ENCODE results near the gene SCFD1.
"Not testable (repeated sequence)": the region's sequence is repeated elsewhere in the genome, so short reads cannot be mapped to it uniquely, and the experiment has no call there.

Gene SCFD1, protein sequence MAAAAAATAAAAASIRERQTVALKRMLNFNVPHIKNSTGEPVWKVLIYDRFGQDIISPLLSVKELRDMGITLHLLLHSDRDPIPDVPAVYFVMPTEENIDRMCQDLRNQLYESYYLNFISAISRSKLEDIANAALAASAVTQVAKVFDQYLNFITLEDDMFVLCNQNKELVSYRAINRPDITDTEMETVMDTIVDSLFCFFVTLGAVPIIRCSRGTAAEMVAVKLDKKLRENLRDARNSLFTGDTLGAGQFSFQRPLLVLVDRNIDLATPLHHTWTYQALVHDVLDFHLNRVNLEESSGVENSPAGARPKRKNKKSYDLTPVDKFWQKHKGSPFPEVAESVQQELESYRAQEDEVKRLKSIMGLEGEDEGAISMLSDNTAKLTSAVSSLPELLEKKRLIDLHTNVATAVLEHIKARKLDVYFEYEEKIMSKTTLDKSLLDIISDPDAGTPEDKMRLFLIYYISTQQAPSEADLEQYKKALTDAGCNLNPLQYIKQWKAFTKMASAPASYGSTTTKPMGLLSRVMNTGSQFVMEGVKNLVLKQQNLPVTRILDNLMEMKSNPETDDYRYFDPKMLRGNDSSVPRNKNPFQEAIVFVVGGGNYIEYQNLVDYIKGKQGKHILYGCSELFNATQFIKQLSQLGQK

DNA sequence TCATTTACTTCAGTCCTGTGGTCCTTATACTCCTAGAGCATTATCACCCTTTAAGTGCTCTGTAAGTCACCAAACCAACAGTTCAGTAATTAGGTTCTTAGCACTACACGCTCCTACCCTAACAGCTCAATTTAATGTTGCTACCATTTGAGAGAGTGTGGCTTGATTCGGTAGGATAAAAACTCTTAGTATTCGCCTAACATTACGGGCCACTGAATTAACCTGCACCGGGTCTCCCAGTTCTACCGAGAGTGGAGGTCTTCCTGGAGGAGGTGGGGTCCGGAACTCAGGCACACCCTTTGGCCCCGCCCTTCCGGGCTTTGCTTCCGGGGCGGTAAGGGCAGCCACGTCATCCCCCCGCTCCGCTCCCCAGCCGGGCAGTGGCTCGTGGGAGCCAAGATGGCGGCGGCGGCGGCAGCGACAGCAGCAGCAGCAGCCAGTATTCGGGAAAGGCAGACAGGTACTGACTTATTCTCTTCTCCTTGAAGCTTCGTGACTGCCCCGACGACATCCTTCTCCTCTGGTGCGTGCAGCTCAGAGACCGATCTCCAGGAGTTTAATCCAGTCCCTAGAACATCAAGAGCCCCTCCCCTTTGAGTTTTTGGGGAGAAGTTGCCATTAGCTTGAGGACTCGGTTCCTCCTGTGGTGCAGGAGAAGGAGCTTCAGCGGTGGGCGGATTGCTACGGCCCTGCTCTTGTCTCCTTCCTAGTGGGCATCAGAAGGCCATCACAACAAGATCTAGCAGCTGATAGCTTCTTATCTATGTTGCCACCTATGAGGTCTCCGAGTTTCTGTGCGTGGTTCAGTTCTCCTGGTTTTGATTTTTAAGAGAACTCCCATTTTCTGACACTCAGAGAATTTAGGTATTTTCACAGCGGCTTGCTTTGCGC is at the start of gene SCFD1:
TSS of gene SCFD1 (plus strand) at position 380 of the 891 bp plus-strand sequence. CDS start at position 400, 20 bp downstream.
- peak; percentile 78 for DNase-seq (ENCODE audit: low read depth, low spot score)

DNA sequence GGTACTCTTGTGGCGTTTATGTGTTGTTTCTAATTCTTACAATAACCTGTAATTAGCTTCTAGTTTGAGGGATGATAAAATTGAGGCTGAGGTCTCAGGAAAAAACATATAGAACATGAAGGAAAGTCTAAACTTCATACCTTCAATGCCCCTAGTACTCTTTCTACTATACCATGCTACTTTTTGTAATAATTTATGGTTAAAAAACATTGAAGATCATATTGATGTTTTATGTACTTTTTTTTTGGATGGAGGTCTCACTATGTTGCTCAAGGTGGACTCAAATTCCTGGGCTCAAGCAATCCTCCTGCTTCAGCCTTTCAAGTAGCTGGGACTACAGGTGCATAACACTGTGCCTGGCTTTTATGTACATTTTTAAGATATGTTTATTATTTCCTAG is 49.3 kb upstream of the SCFD1 start:
- DNase-seq (ENCODE audit: low read depth, low spot score) = no peak

DNA sequence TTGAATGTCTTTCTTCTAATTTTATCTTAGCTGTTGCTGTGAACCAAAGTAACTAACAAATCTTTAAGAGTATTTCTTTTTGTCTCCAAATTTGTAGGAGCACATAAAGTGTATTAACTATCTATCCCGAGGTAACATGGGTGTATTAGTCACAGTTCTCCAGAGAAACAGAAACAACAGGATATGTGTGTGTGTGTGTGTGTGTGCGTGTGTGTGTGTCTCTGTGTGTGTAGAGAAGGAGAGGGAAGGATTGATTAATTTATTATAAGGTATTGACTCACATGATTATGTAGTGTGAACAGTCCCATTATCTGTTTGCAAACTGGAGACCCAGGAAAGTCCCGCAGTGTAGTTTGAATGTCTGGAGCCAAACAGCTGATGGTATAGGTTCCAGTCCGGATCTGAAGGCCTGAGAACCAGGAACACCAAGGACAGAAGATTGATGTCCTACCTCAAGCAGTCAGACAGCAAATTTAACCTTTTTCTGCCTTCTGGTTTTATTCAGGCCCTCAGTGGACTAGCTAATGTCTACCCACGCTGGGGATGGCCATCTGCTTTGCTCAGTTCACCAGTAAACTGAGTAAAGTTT is 48.8 kb upstream of the SCFD1 start:
- DNase-seq (ENCODE audit: low read depth, low spot score) = no peak

DNA sequence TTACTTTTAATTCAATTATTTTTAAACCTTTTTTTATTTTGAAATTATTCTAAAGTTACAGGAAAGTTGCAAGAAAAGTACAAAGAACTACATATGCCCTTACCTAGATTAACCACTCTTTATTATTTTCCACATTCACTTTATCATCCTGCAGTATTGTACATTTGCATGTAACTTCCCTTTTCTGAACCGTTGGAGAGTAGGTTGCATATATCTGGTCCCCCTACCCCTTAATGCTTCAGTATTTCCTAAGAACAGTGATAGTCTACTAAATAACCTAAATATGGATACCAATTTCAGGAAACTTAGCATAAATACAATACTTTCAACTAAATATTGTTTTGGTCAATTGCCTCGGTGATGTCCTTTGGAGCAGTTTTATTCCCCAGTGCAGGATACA is 48.2 kb upstream of the SCFD1 start:
- DNase-seq (ENCODE audit: low read depth, low spot score) = no peak

DNA sequence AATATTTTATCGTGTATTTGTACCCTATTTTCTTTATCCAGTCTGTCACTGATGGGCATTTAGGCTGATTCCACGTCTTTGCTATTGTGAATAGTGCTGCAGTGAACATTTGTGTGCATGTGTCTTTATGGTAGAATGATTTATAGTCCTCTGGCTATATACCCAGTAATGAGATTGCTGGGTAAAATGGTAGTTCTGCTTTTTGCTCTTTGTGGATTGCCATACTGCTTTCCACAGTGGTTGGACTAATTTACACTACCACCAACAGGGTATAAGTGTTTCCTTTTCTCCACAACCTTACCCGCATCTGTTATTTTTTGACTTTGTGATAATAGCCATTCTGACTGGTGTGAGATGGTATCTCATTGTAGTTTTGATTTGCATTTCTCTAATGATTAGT is 47.3 kb upstream of the SCFD1 start:
- DNase-seq (ENCODE audit: low read depth, low spot score) = not testable (repeated sequence)

DNA sequence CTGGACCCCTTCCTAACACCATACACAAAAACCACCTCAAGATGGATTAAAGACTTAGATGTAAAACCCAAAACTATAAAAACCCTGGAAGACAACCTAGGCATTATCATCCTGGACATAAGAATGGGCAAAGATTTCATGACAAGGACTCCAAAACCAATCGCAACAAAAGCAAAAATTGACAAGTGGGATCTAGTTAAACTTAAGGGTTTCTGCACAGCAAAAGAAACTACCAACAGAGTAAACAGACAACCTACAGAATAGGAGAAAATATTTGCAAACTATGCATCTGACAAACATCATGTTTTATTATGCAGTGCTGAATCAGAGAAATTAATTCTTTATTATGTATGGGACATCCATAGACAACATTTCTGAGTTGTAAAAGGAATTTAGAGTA is 45.8 kb upstream of the SCFD1 start:
- not testable (repeated sequence) for DNase-seq (ENCODE audit: low read depth, low spot score)

DNA sequence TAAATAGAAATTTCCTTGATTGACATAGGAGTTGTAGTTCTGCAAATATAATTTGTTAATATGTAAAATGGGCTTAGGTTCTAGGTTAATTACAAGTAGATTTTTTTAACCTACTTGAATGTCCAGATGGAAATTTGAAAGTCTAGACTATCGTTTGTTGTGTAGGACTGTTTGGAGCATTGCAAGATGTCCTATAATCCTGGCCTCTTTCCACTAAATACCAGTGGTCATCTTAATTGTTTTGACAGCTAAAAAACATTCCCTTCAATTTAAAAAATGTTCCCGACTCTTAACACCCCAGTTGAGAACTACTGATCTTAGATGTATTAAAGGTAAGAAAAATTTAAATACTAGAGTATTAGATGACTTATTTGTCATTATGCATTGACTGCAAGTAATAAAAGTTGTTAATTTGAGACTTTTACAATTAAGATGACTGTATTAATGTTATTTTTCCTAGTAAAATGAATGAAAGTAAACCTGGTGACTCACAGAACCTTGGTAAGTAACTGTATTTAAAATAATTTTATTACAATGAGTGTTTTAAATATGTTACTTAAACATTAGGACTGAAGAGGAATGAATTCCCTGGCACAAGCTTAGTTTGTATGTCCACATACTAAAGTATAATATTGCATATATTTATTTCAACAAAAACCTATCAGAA is 41.4 kb upstream of the SCFD1 start:
- DNase-seq (ENCODE audit: low read depth, low spot score) = no peak

DNA sequence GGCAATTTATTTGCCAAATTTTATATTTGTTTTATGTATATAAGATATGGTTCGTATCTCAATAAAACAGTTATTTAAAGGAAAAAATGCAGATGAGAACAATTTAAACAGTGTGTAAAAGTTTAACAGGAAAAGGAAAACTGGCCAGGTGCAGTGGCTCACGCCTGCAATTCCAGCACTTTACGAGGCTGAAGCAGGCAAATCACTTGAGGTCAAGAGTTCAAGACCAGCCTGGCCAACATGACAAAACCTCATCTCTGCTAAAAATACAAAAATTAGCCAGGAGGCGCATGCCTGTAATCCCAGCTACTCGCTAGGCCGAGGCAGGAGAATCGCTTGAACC is 40.9 kb upstream of the SCFD1 start:
- no peak for DNase-seq (ENCODE audit: low read depth, low spot score)

DNA sequence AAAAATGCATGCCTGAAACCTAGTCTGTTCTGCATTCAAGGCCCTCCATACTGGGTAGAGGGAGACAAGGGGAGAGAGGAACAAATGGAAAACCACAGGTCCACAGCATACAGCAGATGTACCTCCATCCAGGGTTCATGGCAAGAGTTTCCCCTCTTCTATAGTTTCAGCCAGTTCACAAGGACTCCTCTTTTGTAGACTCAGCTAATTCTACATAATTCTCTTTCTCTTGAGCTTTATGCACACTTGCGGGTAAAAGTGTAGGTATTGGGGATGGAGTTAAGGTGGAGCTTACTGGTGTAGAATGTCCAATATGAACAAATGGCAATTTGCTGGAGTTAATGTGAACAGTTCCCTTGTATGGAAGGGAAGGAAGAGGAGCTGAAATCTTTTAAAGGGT is 39.7 kb upstream of the SCFD1 start:
- DNase-seq (ENCODE audit: low read depth, low spot score) = no peak

DNA sequence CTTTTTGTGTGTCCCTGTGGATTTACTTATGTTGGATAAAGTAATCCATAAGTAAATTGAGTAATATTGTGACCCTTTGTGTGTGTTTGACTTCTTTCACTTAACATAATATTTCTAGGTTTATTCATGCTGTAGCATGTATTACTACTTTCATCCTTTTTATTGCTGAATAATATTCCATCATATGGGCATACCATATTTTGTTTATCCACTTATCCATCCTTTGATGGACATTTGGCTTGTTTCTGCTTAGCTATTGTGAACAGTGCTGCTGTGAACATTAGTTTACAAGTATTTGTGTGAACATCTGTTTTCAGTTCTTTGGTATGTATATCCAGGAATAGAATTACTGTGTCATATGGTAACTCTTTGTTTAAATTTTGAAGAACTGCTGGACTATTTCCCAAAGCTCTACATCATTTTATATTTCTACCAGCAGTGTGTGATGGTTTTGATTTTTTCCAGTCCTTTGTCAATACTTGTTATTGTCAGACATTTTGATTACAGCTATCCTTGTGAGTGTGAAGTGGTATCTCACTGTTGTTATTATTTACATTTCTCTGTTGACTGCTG is 38.0 kb upstream of the SCFD1 start:
- no peak for DNase-seq (ENCODE audit: low read depth, low spot score)

DNA sequence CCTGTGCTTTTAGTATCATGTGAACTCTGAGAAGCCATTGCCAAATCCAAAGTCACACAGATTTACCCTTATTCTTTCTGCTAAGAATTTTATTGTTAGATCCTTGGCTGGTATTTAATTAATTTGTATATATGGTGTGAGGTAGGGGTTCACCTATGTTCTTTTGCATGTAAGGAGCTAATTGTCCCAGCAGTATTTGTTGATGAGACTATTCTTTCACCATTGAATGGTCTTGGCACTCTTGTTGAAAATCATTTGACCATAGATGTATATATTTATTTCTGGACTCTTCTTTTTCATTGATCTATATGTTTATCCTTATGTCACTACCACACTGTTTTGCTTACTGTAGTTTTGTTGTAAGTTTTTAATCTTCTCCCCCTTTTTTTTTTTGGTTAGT is 36.9 kb upstream of the SCFD1 start:
- no peak for DNase-seq (ENCODE audit: low read depth, low spot score)

DNA sequence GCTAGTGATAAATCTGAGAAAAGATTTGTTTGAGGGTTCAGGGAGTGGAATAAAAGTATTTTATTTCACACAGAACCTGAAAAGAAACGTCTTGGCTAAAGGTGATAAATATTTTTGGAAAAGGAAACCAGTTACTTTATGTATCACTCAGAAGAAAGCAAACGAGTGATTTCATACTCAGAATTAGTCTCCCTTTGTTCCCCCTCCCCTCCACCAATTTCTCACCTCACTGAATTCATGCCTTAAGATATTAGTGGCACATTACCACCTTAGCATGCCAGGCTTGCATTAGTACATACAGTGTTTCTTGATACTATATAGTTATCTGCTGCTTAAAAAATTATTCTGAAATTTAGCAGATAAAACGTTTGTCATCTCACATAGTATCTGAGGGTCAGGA is 35.0 kb upstream of the SCFD1 start:
- no peak for DNase-seq (ENCODE audit: low read depth, low spot score)

DNA sequence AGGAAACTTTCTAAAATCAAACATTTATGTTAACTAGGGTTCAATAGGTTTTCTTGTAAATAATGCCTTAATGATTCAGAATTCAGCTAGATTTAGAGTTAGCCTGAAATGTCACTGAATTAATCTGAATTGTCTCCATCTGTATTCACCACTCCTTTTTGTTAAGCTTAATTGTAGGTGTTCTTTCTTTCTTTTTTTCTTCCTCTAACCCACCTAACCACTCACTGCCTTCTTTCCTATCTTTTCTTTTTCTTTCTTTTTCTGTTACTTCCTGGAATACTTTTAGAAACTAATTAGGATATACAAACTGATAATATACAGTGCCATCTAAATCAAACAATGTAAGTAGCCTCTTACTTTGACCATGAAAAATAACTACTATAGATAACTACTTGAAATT is 33.2 kb upstream of the SCFD1 start:
- DNase-seq (ENCODE audit: low read depth, low spot score) = no peak

DNA sequence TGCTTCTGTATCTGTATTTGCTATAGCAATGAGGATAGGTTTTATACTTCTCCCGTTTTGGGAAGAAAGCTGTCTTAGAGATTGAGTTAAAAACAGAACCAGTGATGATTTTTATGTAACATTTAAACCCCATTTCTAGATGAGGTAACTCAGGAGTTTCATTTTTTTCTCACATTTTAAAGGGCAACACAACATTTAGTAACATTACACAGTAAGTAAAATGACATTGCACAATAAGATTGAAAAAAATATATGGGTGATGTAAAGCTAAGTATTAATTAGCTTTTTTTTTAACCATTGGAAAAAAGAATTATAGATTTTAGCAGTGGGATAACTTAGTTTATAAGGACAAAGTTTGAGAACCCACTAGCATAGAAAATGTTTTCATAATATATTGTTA is 25.2 kb upstream of the SCFD1 start:
- DNase-seq (ENCODE audit: low read depth, low spot score) = no peak

DNA sequence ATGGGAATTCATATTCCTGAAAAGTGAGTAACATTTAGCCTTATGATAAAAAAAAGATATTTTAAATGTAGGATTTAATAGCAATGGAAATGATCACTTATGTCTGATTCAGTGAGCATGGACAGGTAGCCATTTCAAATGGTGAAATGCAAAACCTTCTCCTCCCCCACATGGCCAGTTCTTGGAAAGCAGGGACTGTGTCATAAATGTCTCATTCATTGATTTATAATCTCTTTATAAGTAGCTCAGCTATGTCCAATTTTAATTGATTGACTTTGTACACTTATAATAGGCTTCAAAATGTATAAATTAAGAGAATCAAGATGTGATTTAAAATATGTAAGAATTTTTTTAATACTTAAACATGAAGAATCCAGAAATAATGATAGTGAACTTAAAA is 24.6 kb upstream of the SCFD1 start:
- no peak for DNase-seq (ENCODE audit: low read depth, low spot score)

DNA sequence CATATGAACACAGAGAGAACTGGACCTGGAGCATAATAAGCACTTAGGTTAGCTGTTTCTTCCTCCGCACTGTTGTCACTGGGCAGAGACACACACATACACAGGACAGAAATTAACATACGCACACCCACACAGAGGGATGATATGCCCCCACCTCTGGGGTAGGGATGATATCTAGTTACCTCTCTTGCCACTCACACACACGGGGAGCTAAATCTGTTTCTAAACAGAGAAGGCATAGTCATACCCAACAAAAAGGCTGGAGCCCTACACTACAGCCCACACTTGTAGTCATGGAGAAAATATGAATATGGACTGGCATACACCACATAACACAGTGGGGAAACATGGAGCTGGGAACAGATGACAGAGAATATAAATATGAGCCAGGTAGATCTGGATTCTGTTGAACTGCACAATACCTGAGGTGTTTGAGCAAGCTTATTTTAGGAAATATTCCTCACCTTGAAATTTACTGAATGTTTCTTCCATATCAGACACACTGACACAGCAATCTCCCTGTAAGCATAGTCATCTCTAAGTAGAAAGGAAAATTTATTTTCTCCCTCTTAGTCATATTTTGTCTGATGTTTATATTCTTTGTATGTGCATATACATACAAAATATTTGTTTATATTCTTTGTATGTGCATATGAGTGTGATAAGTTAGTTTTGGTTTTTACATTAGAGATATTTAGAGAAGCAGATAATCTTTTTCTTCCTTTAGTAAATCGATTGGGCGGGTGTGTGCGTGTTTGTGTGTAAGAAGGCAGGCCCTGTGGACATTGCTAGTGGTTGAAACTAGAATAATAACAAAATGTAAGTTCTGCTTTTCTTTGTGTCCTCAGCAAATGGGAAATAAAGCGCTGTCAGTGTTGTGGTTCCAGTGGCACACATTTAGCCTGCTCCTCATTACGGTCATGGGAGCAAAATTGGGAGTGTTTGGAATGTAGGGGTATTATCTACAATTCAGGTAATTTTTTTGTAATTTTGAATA is 20.9 kb upstream of the SCFD1 start:
- no peak for DNase-seq (ENCODE audit: low read depth, low spot score)

DNA sequence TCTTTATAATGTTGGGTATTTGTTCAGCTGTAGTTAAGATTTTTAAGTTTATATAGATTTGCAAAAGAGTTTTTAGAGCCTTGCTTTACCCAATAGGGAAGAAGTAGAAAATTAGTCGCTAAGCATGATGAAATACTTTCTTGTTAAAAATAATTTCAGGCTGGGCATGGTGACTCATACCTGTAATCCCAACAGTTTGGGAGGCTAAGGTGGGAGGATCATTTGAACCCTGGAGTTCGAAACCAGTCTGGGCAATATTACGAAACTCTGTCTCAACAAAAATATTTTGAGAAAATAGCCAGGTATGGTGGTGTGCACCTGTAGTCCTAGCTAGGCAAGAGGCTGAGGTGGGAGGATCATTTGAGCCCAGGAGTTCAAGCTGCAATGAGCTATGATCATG is 18.7 kb upstream of the SCFD1 start:
- no peak for DNase-seq (ENCODE audit: low read depth, low spot score)

DNA sequence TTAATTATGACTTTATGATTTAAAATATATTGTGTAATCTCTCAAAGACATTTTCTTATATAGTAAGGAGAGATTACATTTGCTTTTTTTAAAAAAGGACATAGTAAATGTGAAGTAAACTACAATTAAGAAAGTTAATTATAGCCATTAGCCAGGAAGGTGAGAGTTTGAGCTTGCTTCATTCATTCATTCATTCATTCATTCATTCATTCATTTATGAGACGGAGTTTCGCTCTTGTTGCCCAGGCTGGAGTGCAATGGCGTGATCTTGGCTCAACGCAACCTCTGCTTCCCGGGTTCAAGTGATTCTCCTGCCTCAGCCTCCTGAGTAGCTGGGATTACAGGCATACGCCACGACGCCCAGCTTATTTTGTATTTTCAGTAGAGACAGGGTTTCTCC is 17.4 kb upstream of the SCFD1 start:
- not testable (repeated sequence) for DNase-seq (ENCODE audit: low read depth, low spot score)

DNA sequence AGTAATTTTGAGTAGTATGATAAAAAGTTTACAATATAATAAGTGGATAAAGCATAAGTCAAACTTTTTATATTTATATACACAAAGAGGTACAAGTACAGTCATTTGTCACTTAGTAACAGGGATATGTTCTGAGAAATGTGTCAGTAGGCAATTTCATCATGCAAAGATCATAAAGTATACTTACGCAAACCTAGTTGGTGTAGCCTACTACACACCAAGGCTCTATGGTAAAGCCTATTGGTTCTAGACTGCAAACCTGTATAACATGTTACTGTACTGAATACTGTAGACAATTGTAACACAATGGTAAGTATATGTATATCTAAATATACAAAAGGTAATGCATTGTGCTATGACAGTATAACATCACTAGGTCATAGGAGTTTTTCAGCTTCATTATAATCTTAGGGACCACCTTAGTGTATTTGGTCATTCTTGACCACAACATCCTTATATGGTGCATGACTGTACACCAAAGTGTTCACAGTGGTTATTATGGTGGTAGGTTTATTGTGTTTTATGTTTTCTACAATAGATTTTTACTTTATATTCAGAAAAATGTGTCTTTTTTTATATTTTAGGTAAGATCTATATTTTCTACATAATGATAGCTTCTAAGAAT is 14.9 kb upstream of the SCFD1 start:
- DNase-seq (ENCODE audit: low read depth, low spot score) = no peak

Measured in iPS DF 19.7 (cell line).